Naive thymus-derived CD4-positive, alpha-beta T cell (primary cell): ENCODE measurements around the gene TSPO2. TPM values are rescaled to one million over a fixed set of nuclear protein-coding genes. Genes with fewer than 3 reads are reported as not detected.

Experiments used
- ATAC-seq: fragments of 150-1000 bp; cut with Tn5 transposase; 2 replicates; pipeline ENCODE4 v1.10.0; 2021; ENCODE audit warnings: mild to moderate bottlenecking, moderate library complexity
- CTCF ChIA-PET: fragments of 350-600 bp; sonication (Branson Sonifier 250); formaldehyde crosslinking; loops from one replicate; lab custom pipeline; 2021; ENCODE audit warnings: antibody characterized with exemption; lab: Charles Lee
- POLR2A ChIA-PET: fragments of 350-600 bp; sonication (Branson Sonifier 250); formaldehyde crosslinking; loops from one replicate; lab custom pipeline; 2021; ENCODE audit warnings: antibody characterized with exemption, inconsistent platforms; lab: Charles Lee
- DNase-seq, 9 donors: peaks; one replicate each; pipeline versions ENCODE4 v3.0.0 to v3.0.0-alpha.2; 2020 to 2022; ENCODE audit warnings: mixed read lengths in 1 of 9
- H3K27ac ChIP-seq: one replicate; pipeline ENCODE4 v1.7.0; 2013; ENCODE audit warnings: mild to moderate bottlenecking, low read depth, low read length, moderate library complexity
- H3K27me3 ChIP-seq, 2 donors: one replicate each; pipeline ENCODE4 v1.7.0; 2013; ENCODE audit warnings: low read length in 2 of 2, mild to moderate bottlenecking in 2 of 2, moderate library complexity in 2 of 2; ENCODE audit not compliant: control insufficient read depth in 2 of 2, insufficient read depth in 2 of 2
- H3K36me3 ChIP-seq, 3 experiments: 1 replicate in 2 of 3; 2 replicates in 1 of 3; pipeline ENCODE4 v1.7.0; 2013; ENCODE audit warnings: low read length in 3 of 3, mild to moderate bottlenecking in 3 of 3, moderate library complexity in 1 of 3; ENCODE audit not compliant: insufficient read depth in 3 of 3, control insufficient read depth in 2 of 3
- H3K4me1 ChIP-seq, 2 donors: one replicate each; pipeline ENCODE4 v1.7.0; 2013; ENCODE audit warnings: low read length in 2 of 2, mild to moderate bottlenecking in 2 of 2, moderate library complexity in 1 of 2; ENCODE audit not compliant: control insufficient read depth in 2 of 2, insufficient read depth in 2 of 2
- H3K4me3 ChIP-seq: 2 replicates; pipeline ENCODE4 v1.7.0; 2013; ENCODE audit warnings: mild to moderate bottlenecking, low read length
- H3K9me3 ChIP-seq, 3 experiments: 1 replicate in 2 of 3; 2 replicates in 1 of 3; pipeline ENCODE4 v1.7.0; 2013; ENCODE audit warnings: low read length in 3 of 3; ENCODE audit not compliant: control insufficient read depth in 2 of 3
- H3K27ac Mint-ChIP-seq, 9 donors: one replicate each; pipeline ENCODE4 v1.8.0; 2020 to 2022; ENCODE audit warnings: mixed read lengths in 9 of 9, mild to moderate bottlenecking in 8 of 9, moderate library complexity in 5 of 9, inconsistent platforms in 2 of 9
- H3K27me3 Mint-ChIP-seq, 5 donors: one replicate each; pipeline ENCODE4 v1.8.0; 2021 to 2022; ENCODE audit warnings: mixed read lengths in 5 of 5, mild to moderate bottlenecking in 1 of 5
- H3K36me3 Mint-ChIP-seq, 5 donors: one replicate each; pipeline ENCODE4 v1.8.0; 2020 to 2022; ENCODE audit warnings: mixed read lengths in 5 of 5, mild to moderate bottlenecking in 3 of 5, inconsistent platforms in 1 of 5
- H3K4me1 Mint-ChIP-seq, 7 donors: one replicate each; pipeline ENCODE4 v1.8.0; 2020 to 2022; ENCODE audit warnings: mixed read lengths in 7 of 7, mild to moderate bottlenecking in 3 of 7, inconsistent platforms in 1 of 7
- H3K4me3 Mint-ChIP-seq, 10 donors: one replicate each; pipeline ENCODE4 v1.8.0; 2020 to 2022; ENCODE audit warnings: mild to moderate bottlenecking in 10 of 10, mixed read lengths in 10 of 10, moderate library complexity in 6 of 10, inconsistent platforms in 2 of 10
- H3K9me3 Mint-ChIP-seq, 11 donors: one replicate each; pipeline ENCODE4 v1.8.0; 2020 to 2022; ENCODE audit warnings: mixed read lengths in 11 of 11, mild to moderate bottlenecking in 4 of 11, inconsistent platforms in 1 of 11, moderate library complexity in 1 of 11
- intact Hi-C, 2 donors: fragments of 100-400 bp; cut with micrococcal nuclease; formaldehyde crosslinking; loops; one replicate each; pipeline ENCODE4 v1.15.1; 2023
- polyA plus RNA-seq, 2 donors: library from polyadenylated mRNA; unstranded; fragments of 300-500 nt; fragmentation: Illumina TruSeq; gene quantifications; one replicate each; pipeline ENCODE4 v1.2.3, GENCODE V29; 2021
- total RNA-seq, 6 experiments: library from RNA in 5 of 6; stranded (reverse) in 5 of 6; gene quantifications; 1 replicate in 5 of 6; 2 replicates in 1 of 6; pipeline ENCODE4 v1.2.3 and lab custom pipeline; 2021 to 2026

Gene TSPO2
- total and polyA plus RNA-seq, 7 experiments from 2014 or later: not detected

DNA sequence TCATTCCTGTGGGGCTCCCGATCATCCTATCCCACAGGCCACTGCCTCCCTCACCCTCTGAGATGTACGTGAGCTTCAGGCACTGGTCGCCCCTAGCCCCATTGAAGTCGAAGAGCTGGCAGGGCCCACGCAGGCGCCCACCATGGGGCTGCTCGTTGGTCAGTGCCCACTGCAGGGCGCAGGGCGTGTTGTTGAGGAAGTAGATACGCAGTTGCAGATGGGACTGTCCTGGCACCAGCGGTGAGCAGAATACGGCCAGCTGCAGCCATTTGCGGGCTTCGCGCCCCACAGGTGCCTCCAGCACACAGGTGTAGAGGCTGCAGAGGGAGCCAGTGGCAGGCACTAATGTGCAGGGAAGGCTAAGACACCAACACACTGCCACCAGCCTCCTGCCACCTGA lies 9.4 kb upstream of the TSPO2 start:
- peaks cover 2 to 12% of the 10 kb centered on the region in 2 donors for H3K4me1 ChIP-seq
- Mint-ChIP-seq H3K27me3 (no peaks in the 10 kb centered on the region), H3K27ac (peak overlapping the region in 2 of 9 donors; percentile 14 to 83), H3K4me1 (peaks cover 8 to 15% (median 12%) of the 10 kb centered on the region in 7 donors), H3K36me3 (peaks cover 0 to 6% (median 0%) of the 10 kb centered on the region in 5 donors), H3K9me3 (no peaks in the 10 kb centered on the region), H3K4me3 (no peak overlapping the region)
- intact Hi-C loops: loop anchor here in 1 of 2 donors (10.0 kb wide), 1 partner anchor 1668 kb away; no protein-coding TSS in a partner anchor
- no peak overlapping the region for H3K4me3 ChIP-seq
- H3K27ac ChIP-seq: no peak overlapping the region
- no peak for DNase-seq
- ATAC-seq: no peak
- POLR2A ChIA-PET: no interaction called here
- H3K36me3 ChIP-seq: no peaks in the 10 kb centered on the region
- H3K9me3 ChIP-seq: no peaks in the 10 kb centered on the region
- H3K27me3 ChIP-seq: no peaks in the 10 kb centered on the region
- CTCF ChIA-PET: no interaction called here

DNA sequence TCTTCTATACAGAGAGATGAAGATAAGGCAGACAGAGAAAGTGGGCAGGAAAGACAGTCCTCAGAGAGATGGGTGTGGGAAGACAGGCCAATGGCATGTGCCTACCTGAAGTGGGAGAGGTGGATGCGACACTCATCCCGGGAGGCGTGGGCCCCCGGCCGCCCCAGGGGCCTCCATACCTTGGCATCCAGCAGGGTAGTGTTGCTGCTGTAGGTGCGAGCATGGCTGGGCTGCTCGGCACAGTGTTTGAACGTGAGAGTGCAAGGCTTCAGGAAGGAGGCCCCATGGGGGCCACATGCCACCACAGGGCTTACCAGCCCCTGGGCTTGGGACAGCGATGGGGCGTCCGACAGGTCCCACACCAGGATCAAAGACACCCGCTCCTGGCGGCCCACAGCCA lies 8.5 kb upstream of the TSPO2 start:
- H3K9me3 ChIP-seq: no peaks in the 10 kb centered on the region
- no peaks in the 10 kb centered on the region for H3K27me3 ChIP-seq
- H3K36me3 ChIP-seq: no peaks in the 10 kb centered on the region
- Mint-ChIP-seq H3K36me3 (peaks cover 0 to 6% (median 0%) of the 10 kb centered on the region in 5 donors), H3K4me1 (peaks cover 6 to 11% (median 7%) of the 10 kb centered on the region in 7 donors), H3K27me3 (no peaks in the 10 kb centered on the region), H3K4me3 (no peak overlapping the region), H3K27ac (peak overlapping the region in 1 of 9 donors; percentile 6), H3K9me3 (no peaks in the 10 kb centered on the region)
- DNase-seq (no peak), ATAC-seq (no peak)
- H3K4me1 ChIP-seq: peaks cover 0 to 6% of the 10 kb centered on the region in 2 donors
- POLR2A ChIA-PET: no interaction called here
- H3K27ac ChIP-seq: no peak overlapping the region
- H3K4me3 ChIP-seq: no peak overlapping the region
- CTCF ChIA-PET: interaction anchor here (1.0 kb wide), 1 partner anchor 37 kb away, joined by 3 read pairs; no protein-coding TSS in a partner anchor
- intact Hi-C loops: loop anchor here in 1 of 2 donors (10.0 kb wide), 1 partner anchor 1669 kb away; no protein-coding TSS in a partner anchor

DNA sequence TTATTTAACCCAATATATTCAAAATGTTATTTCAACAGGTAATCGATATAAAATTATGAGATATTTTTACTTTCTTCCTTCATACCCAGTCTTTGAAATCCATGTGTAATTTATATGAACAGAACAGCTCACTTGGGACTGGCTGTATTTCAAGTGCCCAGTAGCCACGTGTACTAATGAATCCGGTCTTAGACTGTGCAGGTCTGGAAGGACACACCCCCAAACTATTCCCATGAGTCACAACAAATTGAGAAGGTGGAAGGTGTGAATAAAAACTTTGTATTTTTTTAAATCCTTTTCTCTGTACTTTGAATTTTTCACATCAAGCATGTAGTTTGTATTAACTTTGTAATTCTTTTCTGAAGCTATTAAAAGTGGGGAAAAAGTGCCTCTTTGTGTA lies 6.1 kb upstream of the TSPO2 start:
- Mint-ChIP-seq H3K36me3 (peaks cover 0 to 6% (median 0%) of the 10 kb centered on the region in 5 donors), H3K4me1 (peaks cover 0 to 18% (median 0%) of the 10 kb centered on the region in 7 donors), H3K4me3 (no peak overlapping the region), H3K9me3 (no peaks in the 10 kb centered on the region), H3K27me3 (no peaks in the 10 kb centered on the region), H3K27ac (peak overlapping the region in 2 of 9 donors; percentile 54 to 69)
- POLR2A ChIA-PET: no interaction called here
- H3K36me3 ChIP-seq: no peaks in the 10 kb centered on the region
- H3K27ac ChIP-seq: no peak overlapping the region
- CTCF ChIA-PET: interaction anchor here (0.7 to 1.1 kb wide), 4 partner anchors 10 to 35 kb away, joined by 3 read pairs; no protein-coding TSS in a partner anchor
- no peaks in the 10 kb centered on the region for H3K4me1 ChIP-seq
- intact Hi-C loops: loop anchor here in 1 of 2 donors (10.0 kb wide), 1 partner anchor 1671 kb away; no protein-coding TSS in a partner anchor
- ATAC-seq: no peak
- H3K9me3 ChIP-seq: no peaks in the 10 kb centered on the region
- no peak for DNase-seq
- no peak overlapping the region for H3K4me3 ChIP-seq
- H3K27me3 ChIP-seq: no peaks in the 10 kb centered on the region

DNA sequence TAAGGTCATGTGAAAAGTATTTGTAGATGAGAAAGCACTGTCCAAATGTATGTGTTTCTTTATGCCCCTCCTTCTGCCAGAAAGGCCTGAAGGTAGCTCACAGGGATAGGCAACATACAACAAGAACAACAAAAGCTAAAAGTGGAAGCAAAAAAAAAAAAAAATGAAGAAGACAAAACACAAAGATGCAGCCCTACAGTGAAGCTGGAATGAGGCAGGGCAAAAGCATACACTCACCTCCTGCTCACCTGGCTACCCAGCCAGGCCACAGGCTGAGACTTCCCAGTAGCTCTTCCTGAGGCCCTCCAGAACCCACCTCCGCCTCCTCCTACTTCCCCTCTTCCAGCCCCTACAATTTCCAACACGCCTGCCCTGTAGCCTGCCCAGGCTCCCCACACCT lies 5.7 kb upstream of the TSPO2 start:
- peak overlapping the region in 6 of 9 donors; percentile 32 to 69 (median 46) for H3K27ac Mint-ChIP-seq

DNA sequence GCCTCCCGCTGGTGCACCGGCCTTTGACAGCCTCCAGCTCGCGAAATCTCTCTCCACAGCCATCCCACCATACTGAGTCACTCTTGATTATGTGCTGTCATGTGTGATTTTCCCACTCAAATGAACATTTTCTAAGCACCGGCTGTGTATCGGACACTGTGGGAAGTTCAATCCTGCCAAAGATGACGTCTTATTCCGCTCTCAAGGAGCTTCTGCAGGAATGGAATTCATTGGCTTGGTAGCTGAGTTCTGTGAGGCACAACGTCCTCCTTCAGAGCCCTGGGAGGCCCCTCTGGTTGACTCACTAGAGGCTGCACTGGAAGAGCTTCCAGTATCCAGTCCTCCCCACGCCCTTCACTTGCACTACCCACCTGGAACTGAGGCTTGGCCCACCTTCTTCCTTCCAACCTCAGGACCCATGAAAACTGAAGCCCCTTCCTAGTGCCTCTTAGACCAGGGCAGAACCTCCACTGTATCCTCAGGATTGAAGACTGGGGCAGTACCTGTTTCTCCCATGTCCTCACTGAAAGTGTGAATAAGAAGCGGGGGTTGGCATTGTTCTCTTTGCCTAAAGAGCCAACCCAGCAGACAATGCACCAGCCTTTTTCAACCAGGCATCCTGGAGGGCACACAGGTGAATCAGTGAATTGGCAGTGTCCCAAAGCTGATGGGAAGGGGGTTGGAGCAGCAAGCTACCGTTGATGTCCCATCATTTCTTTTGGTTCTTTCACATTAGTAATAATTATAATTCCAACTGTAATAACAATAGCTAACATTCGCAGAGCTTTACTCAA lies 5.0 kb upstream of the TSPO2 start:
- peaks cover 0 to 11% (median 0%) of the 10 kb centered on the region in 5 donors for H3K36me3 Mint-ChIP-seq
- H3K4me3 ChIP-seq: no peak overlapping the region
- H3K27ac Mint-ChIP-seq: peak overlapping the region in 6 of 9 donors; percentile 32 to 69 (median 42)
- intact Hi-C loops: loop anchor here in 1 of 2 donors (10.0 kb wide), 1 partner anchor 1673 kb away; no protein-coding TSS in a partner anchor
- POLR2A ChIA-PET: interaction anchor here (0.6 kb wide), 1 partner anchor 34 kb away, joined by 3 read pairs; no protein-coding TSS in a partner anchor
- H3K36me3 ChIP-seq: no peaks in the 10 kb centered on the region
- ATAC-seq (no peak), DNase-seq (no peak)
- no peak overlapping the region for H3K27ac ChIP-seq
- H3K27me3 Mint-ChIP-seq: no peaks in the 10 kb centered on the region
- no peaks in the 10 kb centered on the region for H3K4me1 ChIP-seq
- CTCF ChIA-PET: interaction anchor here (0.7 to 3.9 kb wide), 2 partner anchors 9 to 32 kb away, joined by 4 to 29 read pairs; no protein-coding TSS in a partner anchor
- no peaks in the 10 kb centered on the region for H3K9me3 Mint-ChIP-seq
- no peak overlapping the region for H3K4me3 Mint-ChIP-seq
- H3K4me1 Mint-ChIP-seq: peaks cover 0 to 18% (median 0%) of the 10 kb centered on the region in 7 donors
- H3K9me3 ChIP-seq: no peaks in the 10 kb centered on the region
- no peaks in the 10 kb centered on the region for H3K27me3 ChIP-seq

More for the DNA sequence above, 5.7 kb upstream of the TSPO2 start:
- intact Hi-C loops: loop anchor here in 1 of 2 donors (10.0 kb wide), 1 partner anchor 1672 kb away; no protein-coding TSS in a partner anchor
- peaks cover 0 to 18% (median 0%) of the 10 kb centered on the region in 7 donors for H3K4me1 Mint-ChIP-seq
- Histone ChIP-seq H3K27me3 (no peaks in the 10 kb centered on the region), H3K36me3 (no peaks in the 10 kb centered on the region), H3K4me1 (no peaks in the 10 kb centered on the region), H3K4me3 (no peak overlapping the region), H3K27ac (no peak overlapping the region), H3K9me3 (no peaks in the 10 kb centered on the region)
- POLR2A ChIA-PET: no interaction called here
- DNase-seq: no peak
- H3K36me3 Mint-ChIP-seq: peaks cover 0 to 6% (median 0%) of the 10 kb centered on the region in 5 donors
- H3K9me3 Mint-ChIP-seq: no peaks in the 10 kb centered on the region
- no peak overlapping the region for H3K4me3 Mint-ChIP-seq
- CTCF ChIA-PET: interaction anchor here (0.7 to 1.1 kb wide), 3 partner anchors 16 to 34 kb away, joined by 3 to 4 read pairs (median 3); no protein-coding TSS in a partner anchor
- ATAC-seq: no peak
- no peaks in the 10 kb centered on the region for H3K27me3 Mint-ChIP-seq

DNA sequence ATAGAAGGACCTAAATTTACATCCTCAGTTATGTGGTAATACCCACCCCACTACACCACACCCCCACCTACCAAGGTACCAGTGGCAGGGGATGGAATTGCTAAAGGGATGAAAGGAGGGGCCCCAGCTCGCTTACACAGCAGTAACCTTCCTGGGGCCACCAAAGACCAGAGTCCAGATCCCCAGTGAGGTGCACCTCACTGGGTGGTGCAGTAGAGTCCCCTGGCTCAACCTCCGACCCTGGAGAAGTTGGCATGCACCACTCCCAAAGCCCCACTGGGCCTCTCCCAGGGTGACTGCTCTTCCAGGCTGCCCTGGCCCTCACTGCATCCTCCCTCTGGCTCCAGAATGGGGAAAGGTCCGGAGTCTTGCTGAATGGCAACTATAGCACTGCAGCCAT lies 4.1 kb upstream of the TSPO2 start:
- Histone ChIP-seq H3K4me1 (no peaks in the 10 kb centered on the region), H3K4me3 (no peak overlapping the region), H3K27ac (no peak overlapping the region), H3K36me3 (peaks cover 0 to 6% (median 0%) of the 10 kb centered on the region in 3 experiments), H3K27me3 (no peaks in the 10 kb centered on the region), H3K9me3 (no peaks in the 10 kb centered on the region)
- H3K4me1 Mint-ChIP-seq: peaks cover 0 to 20% (median 0%) of the 10 kb centered on the region in 7 donors
- H3K4me3 Mint-ChIP-seq: no peak overlapping the region
- H3K27me3 Mint-ChIP-seq: no peaks in the 10 kb centered on the region
- no peaks in the 10 kb centered on the region for H3K9me3 Mint-ChIP-seq
- no peak for DNase-seq
- H3K36me3 Mint-ChIP-seq: peaks cover 0 to 14% (median 0%) of the 10 kb centered on the region in 5 donors
- intact Hi-C loops: loop anchor here in 1 of 2 donors (10.0 kb wide), 1 partner anchor 1673 kb away; no protein-coding TSS in a partner anchor
- ATAC-seq: no peak
- no peak overlapping the region for H3K27ac Mint-ChIP-seq
- CTCF ChIA-PET: interaction anchor here (1.6 to 3.9 kb wide), 2 partner anchors 10 to 11 kb away, joined by 7 to 29 read pairs; no protein-coding TSS in a partner anchor
- POLR2A ChIA-PET: interaction anchor here (0.6 kb wide), 1 partner anchor 33 kb away, joined by 3 read pairs; no protein-coding TSS in a partner anchor
